Esophagus squamous epithelium (tissue), 4 donors: ENCODE data around the gene PHLPP1.

ENCODE experiments used
- CTCF ChIP-seq, 6 experiments: fragments of 450-650 bp in 4 of 6; fragments of 200-600 bp in 2 of 6; sonication (generic) in 2 of 6; IDR thresholded peaks; one replicate each; pipeline ENCODE4 v1.5.1; 2016 to 2019; ENCODE audit warnings: antibody characterized with exemption in 6 of 6, mild to moderate bottlenecking in 4 of 6, moderate library complexity in 4 of 6
- POLR2A ChIP-seq, 4 donors: fragments of 450-650 bp; IDR thresholded peaks; one replicate each; pipeline ENCODE4 v1.6.1; 2017; ENCODE audit warnings: antibody characterized with exemption in 4 of 4, mild to moderate bottlenecking in 4 of 4, moderate library complexity in 3 of 4

- no peak for TF ChIP-seq CTCF (IDR thresholded peaks at IDR 0.05)
- TF ChIP-seq POLR2A (IDR thresholded peaks at IDR 0.05) = no peak
Measured at GRCh38 chr18:62728254-62728653, 12.9 kb downstream of the PHLPP1 start.
